Spleen (tissue), 11 donors: ENCODE measurements around the gene AKT3. TPM values are rescaled to one million over a fixed set of nuclear protein-coding genes. Genes with fewer than 3 reads are reported as not detected.

Experiments used
- DNase-seq: peaks from one replicate; pipeline ENCODE4 v3.0.0-alpha.2; 2020
- H3K27ac ChIP-seq, 8 donors: fragments of 200-600 bp; sonication (generic) in 7 of 8; 1 replicate in 4 of 8; 2 replicates in 4 of 8; pipeline versions ENCODE4 v1.5.0 to v1.8.0; 2016 to 2021; ENCODE audit warnings: inconsistent platforms in 4 of 8, mild to moderate bottlenecking in 4 of 8, moderate library complexity in 1 of 8
- H3K27me3 ChIP-seq, 7 donors: fragments of 200-600 bp; sonication (generic) in 6 of 7; replicated peaks in 1 of 7; 1 replicate in 4 of 7; 2 replicates in 3 of 7; pipeline versions ENCODE4 v1.5.0 to v1.8.0; 2016 to 2021; ENCODE audit warnings: inconsistent platforms in 3 of 7, mild to moderate bottlenecking in 1 of 7
- H3K36me3 ChIP-seq, 6 donors: fragments of 200-600 bp; sonication (generic) in 5 of 6; 1 replicate in 4 of 6; 2 replicates in 2 of 6; pipeline versions ENCODE4 v1.5.0 to v1.8.0; 2016 to 2021; ENCODE audit warnings: inconsistent platforms in 2 of 6
- H3K4me1 ChIP-seq, 6 donors: fragments of 200-600 bp; sonication (generic) in 5 of 6; 1 replicate in 3 of 6; 2 replicates in 3 of 6; pipeline versions ENCODE4 v1.5.0 to v1.8.0; 2016 to 2021; ENCODE audit warnings: inconsistent platforms in 3 of 6
- H3K4me3 ChIP-seq, 8 donors: fragments of 200-600 bp; sonication (generic) in 7 of 8; 1 replicate in 4 of 8; 2 replicates in 4 of 8; pipeline versions ENCODE4 v1.5.0 to v1.8.0; 2016 to 2021; ENCODE audit warnings: inconsistent platforms in 4 of 8, mild to moderate bottlenecking in 4 of 8, moderate library complexity in 2 of 8
- H3K9me3 ChIP-seq, 8 donors: fragments of 200-600 bp; sonication (generic) in 7 of 8; 1 replicate in 4 of 8; 2 replicates in 4 of 8; pipeline versions ENCODE4 v1.5.0 to v1.8.0; 2016 to 2021; ENCODE audit warnings: inconsistent platforms in 4 of 8
- POLR2A ChIP-seq, 3 donors: fragments of 450-650 bp; IDR thresholded peaks; one replicate each; pipeline ENCODE4 v1.5.1; 2017; ENCODE audit warnings: antibody characterized with exemption in 3 of 3, mild to moderate bottlenecking in 1 of 3
- POLR2AphosphoS5 ChIP-seq, 3 donors: sonication (generic); formaldehyde crosslinking; IDR thresholded peaks; one replicate each; pipeline ENCODE4 v1.5.1; 2017; ENCODE audit warnings: antibody characterized with exemption in 3 of 3
- WGBS, 5 donors: extraction: QIAGEN DNeasy Blood & Tissue Kit in 3 of 5; methylation state at CpG; one replicate each; pipeline versions ENCODE4 v1.1.5 to v1.1.7; 2013 to 2018; 5-methylcytosine and 5-hydroxymethylcytosine counted together
- intact Hi-C: fragments of 100-400 bp; cut with DNase I; formaldehyde crosslinking; loops from one replicate; pipeline ENCODE4 v1.15.0; 2023; ENCODE audit warnings: low total_unique reads
- polyA plus RNA-seq, 3 donors: library from polyadenylated mRNA; stranded (reverse); fragments of 200-250 nt; gene quantifications; one replicate each; pipeline ENCODE4 v1.2.1, GENCODE V29; 2013
- total RNA-seq, 7 donors: library from RNA; depleted of rRNA in 3 of 7; stranded (reverse); fragments of >200 nt in 3 of 7; fragmentation: NEBNext Ultra II Directional in 4 of 7; extraction: Animal tissue kit (Norgen Biotek cat#: 25700) in 4 of 7; gene quantifications; one replicate each; pipeline versions ENCODE4 v1.1.0 to v1.2.1, GENCODE V29; 2016 to 2021
- TF ChIP-seq, protein P1 (sequence below), 11 experiments: fragments of 200-600 bp in 7 of 11; fragments of 450-650 bp in 4 of 11; sonication (generic) in 4 of 11; IDR thresholded peaks in 8 of 11; conservative IDR thresholded peaks in 3 of 11; 1 replicate in 7 of 11; 2 replicates in 4 of 11; pipeline versions ENCODE4 v1.4.0 to v1.8.0; 2016 to 2021; ENCODE audit warnings: antibody characterized with exemption in 11 of 11, inconsistent platforms in 4 of 11, mild to moderate bottlenecking in 1 of 11
- donor health status: healthy with polysubstance abuse.
- donor health status: DM: no; HTN: no; CAD: no; lungs with moderate emphysema.
- donor health status: DM: no; HTN: no; CAD: no.
- donor health status: Bipolar disorder and iron deficiency.
- donor health status: healthy.
- donor health status: DM: no; HTN: no; CAD: no.
- donor health status: DM: yes; HTN: yes; CAD: no.

The AKT3 gene
- total and polyA plus RNA-seq, 10 donors: 4.3 to 91.3 (median 46.4) TPM

GRCh38 chr1:243558576-243558975, 291.5 kb downstream of the AKT3 start:
- DNase-seq: no peak
- Histone ChIP-seq H3K4me3 (no peak overlapping the region), H3K36me3 (peaks cover 0 to 37% (median 21%) of the 10 kb centered on the region in 6 donors), H3K4me1 (no peaks in the 10 kb centered on the region), H3K9me3 (peaks cover 0 to 9% (median 1%) of the 10 kb centered on the region in 8 donors), H3K27ac (no peak overlapping the region), H3K27me3 (no peaks in the 10 kb centered on the region)
- intact Hi-C loops: no loop called here
- 92 to 98% (median 95%) methylated on average over 1 of the region's 1 CpG for WGBS, 5 donors
- no peak for TF ChIP-seq POLR2AphosphoS5 (IDR thresholded peaks at IDR 0.05)
- TF ChIP-seq, protein P1, sequence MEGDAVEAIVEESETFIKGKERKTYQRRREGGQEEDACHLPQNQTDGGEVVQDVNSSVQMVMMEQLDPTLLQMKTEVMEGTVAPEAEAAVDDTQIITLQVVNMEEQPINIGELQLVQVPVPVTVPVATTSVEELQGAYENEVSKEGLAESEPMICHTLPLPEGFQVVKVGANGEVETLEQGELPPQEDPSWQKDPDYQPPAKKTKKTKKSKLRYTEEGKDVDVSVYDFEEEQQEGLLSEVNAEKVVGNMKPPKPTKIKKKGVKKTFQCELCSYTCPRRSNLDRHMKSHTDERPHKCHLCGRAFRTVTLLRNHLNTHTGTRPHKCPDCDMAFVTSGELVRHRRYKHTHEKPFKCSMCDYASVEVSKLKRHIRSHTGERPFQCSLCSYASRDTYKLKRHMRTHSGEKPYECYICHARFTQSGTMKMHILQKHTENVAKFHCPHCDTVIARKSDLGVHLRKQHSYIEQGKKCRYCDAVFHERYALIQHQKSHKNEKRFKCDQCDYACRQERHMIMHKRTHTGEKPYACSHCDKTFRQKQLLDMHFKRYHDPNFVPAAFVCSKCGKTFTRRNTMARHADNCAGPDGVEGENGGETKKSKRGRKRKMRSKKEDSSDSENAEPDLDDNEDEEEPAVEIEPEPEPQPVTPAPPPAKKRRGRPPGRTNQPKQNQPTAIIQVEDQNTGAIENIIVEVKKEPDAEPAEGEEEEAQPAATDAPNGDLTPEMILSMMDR (IDR thresholded peaks at IDR 0.05 in 8 of 11, conservative IDR thresholded peaks at IDR 0.05 in 3 of 11): no peak
- no peak for TF ChIP-seq POLR2A (IDR thresholded peaks at IDR 0.05)

DNA sequence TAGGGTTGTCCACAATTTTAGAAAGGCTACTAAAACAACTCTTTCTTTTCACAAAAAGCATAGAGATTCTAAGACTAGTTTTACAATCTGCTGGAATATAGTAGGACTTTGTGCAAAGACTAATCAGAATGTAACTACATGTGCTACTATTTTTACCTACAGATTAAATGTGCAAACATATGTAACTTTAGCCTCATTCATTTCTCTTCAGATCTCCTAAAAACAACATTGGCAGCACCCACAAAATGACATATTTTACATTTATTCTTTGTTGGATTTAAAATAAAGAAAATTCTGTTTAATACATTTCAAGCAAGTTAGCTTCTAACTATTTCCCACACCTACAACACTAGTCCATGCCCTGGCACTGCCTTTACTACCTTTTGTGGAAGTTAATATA, 292.2 kb downstream of the AKT3 start:
- H3K36me3 ChIP-seq: peaks cover 0 to 30% (median 16%) of the 10 kb centered on the region in 6 donors

DNA sequence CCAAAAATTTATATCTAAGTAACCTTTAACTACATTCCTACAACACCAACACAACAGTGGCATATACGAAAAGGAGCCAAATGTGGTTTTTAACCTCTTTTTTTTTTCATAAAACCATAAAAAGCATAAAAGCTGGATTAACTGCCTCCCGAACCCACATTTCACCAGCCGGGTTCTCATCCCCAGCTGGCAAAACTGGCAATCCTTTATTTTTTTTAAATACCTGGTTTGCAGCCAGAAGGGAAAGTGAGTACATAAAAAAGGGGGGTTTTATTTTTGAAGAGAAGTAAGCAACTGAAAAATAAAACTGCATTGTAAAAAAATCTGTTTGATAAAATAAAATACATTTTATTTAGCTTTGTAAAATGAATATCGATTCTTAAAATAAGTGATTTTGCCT, 295.4 kb downstream of the AKT3 start:
- intact Hi-C loops: no loop called here
- DNase-seq: no peak
- TF ChIP-seq POLR2A (IDR thresholded peaks at IDR 0.05): no peak
- TF ChIP-seq, protein P1 (IDR thresholded peaks at IDR 0.05 in 8 of 11, conservative IDR thresholded peaks at IDR 0.05 in 3 of 11): no peak
- no peak for TF ChIP-seq POLR2AphosphoS5 (IDR thresholded peaks at IDR 0.05)
- Histone ChIP-seq H3K27ac (no peak overlapping the region), H3K36me3 (peaks cover 0 to 15% (median 0%) of the 10 kb centered on the region in 6 donors), H3K9me3 (no peaks in the 10 kb centered on the region), H3K4me1 (no peaks in the 10 kb centered on the region), H3K4me3 (no peak overlapping the region), H3K27me3 (no peaks in the 10 kb centered on the region)
- 94 to 96% (median 95%) methylated on average over 4 of the region's 4 CpGs for WGBS, 5 donors

More for the DNA sequence above, 292.2 kb downstream of the AKT3 start:
- intact Hi-C loops: no loop called here
- peaks cover 0 to 9% (median 1%) of the 10 kb centered on the region in 8 donors for H3K9me3 ChIP-seq
- TF ChIP-seq POLR2A (IDR thresholded peaks at IDR 0.05): no peak
- TF ChIP-seq, protein P1 (IDR thresholded peaks at IDR 0.05 in 8 of 11, conservative IDR thresholded peaks at IDR 0.05 in 3 of 11): no peak
- TF ChIP-seq POLR2AphosphoS5 (IDR thresholded peaks at IDR 0.05): no peak
- no peaks in the 10 kb centered on the region for H3K4me1 ChIP-seq
- H3K4me3 ChIP-seq: no peak overlapping the region
- no peak for DNase-seq
- no peaks in the 10 kb centered on the region for H3K27me3 ChIP-seq
- H3K27ac ChIP-seq: no peak overlapping the region

DNA sequence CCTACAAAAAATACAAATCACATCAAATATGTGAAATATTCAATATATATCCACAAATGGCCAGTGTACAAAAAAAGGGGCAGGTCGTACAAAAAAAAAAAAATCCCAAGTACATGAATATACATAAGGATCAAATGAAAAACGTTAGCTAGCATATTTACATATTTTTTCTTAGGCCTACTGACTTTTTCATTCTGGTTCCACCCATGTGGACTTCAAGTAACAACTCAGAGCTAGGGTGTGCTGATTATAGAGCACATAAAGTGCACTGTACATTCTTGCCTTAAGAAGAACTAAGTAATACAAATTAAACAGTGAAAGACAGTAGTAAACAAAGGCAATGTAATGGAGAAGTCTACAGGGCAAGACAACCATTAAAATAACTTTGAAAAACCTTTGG, 297.0 kb downstream of the AKT3 start:
- Histone ChIP-seq H3K27me3 (no peaks in the 10 kb centered on the region), H3K27ac (no peak overlapping the region), H3K4me1 (no peaks in the 10 kb centered on the region), H3K4me3 (no peak overlapping the region), H3K36me3 (peaks cover 0 to 20% (median 0%) of the 10 kb centered on the region in 6 donors), H3K9me3 (no peaks in the 10 kb centered on the region)
- 81 to 89% (median 88%) methylated on average over 2 of the region's 2 CpGs for WGBS, 5 donors
- DNase-seq: no peak
- intact Hi-C loops: no loop called here
- TF ChIP-seq POLR2AphosphoS5 (IDR thresholded peaks at IDR 0.05): no peak
- no peak for TF ChIP-seq POLR2A (IDR thresholded peaks at IDR 0.05)
- TF ChIP-seq, protein P1 (IDR thresholded peaks at IDR 0.05 in 8 of 11, conservative IDR thresholded peaks at IDR 0.05 in 3 of 11): no peak
